Hematopoietic multipotent progenitor cell treated with erythropoietin and hydrocortisone succinate and interleukin-3 and kit ligand, for 8 days (in vitro differentiated cells): ENCODE results near the gene DTX1.

Experiments used
- DNase-seq: peaks from one replicate; pipeline ENCODE4 v3.0.0-alpha.2; 2015

Gene DTX1

GRCh38 chr12:113055594-113056380, 743 bp upstream of the DTX1 start:
- no peak for DNase-seq

GRCh38 chr12:113056381-113056630, 224 bp upstream of the DTX1 start:
- no peak for DNase-seq

- DNase-seq = no peak
Measured at GRCh38 chr12:113057565-113058485, 1.3 kb downstream of the DTX1 start.

- no peak for DNase-seq
Measured at GRCh38 chr12:113058553-113058952, 2.0 kb downstream of the DTX1 start.

GRCh38 chr12:113059071-113059595, 2.6 kb downstream of the DTX1 start:
- DNase-seq = no peak

GRCh38 chr12:113060336-113060960, 3.9 kb downstream of the DTX1 start:
- DNase-seq = no peak

- DNase-seq = no peak
Measured at GRCh38 chr12:113061061-113061694, 4.6 kb downstream of the DTX1 start.

GRCh38 chr12:113062502-113063395, 6.2 kb downstream of the DTX1 start:
- DNase-seq = no peak

GRCh38 chr12:113063396-113064350, 7.1 kb downstream of the DTX1 start:
- DNase-seq = no peak

- DNase-seq = no peak
Measured at GRCh38 chr12:113064395-113065125, 8.0 kb downstream of the DTX1 start.

GRCh38 chr12:113065126-113066007, 8.8 kb downstream of the DTX1 start:
- no peak for DNase-seq

- no peak for DNase-seq
Measured at GRCh38 chr12:113066813-113067400, 10.4 kb downstream of the DTX1 start.

- DNase-seq = no peak
Measured at GRCh38 chr12:113067987-113068935, 11.7 kb downstream of the DTX1 start.

- no peak for DNase-seq
Measured at GRCh38 chr12:113069149-113069548, 12.6 kb downstream of the DTX1 start.

GRCh38 chr12:113069751-113070116, 13.2 kb downstream of the DTX1 start:
- no peak for DNase-seq

GRCh38 chr12:113070117-113070906, 13.8 kb downstream of the DTX1 start:
- DNase-seq = no peak
